GM18508 (cell line): Measurements from ENCODE around the gene ADRA2A.

Source experiments
- ATAC-seq: cut with Tn5 transposase; IDR thresholded peaks from one replicate; pipeline ENCODE4 v1.9.1; 2021; ENCODE audit warnings: moderate number of reproducible peaks; ENCODE audit not compliant: insufficient read depth, unreplicated experiment

The ADRA2A gene

GRCh38 chr10:111107846-111108245, 31.0 kb downstream of the ADRA2A start:
- ATAC-seq = no peak

GRCh38 chr10:111108441-111108840, 31.6 kb downstream of the ADRA2A start:
- no peak for ATAC-seq

- ATAC-seq = no peak
These were observed 32.8 kb downstream of the ADRA2A start for GRCh38 chr10:111109501-111110242.

DNA sequence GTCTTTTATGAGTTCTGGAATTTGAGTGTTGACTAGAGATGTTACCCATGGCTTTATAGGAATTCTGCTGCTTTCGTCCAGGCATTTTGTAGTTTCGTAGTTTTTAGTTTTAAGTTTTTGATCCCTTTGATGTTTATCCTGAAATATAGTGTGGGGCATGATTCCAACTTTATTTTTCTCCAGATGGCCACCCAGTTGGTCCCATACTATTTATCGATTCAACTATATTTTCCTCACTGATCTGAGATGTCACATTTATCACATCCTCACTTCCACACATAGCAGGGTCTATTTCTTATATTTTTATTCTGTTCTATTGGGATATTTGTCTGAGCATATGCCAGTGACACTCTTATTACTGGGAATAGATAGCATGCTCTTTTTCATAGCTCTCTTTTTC, 33.9 kb downstream of the ADRA2A start:
- ATAC-seq = no peak

- no peak for ATAC-seq
These were observed 35.5 kb downstream of the ADRA2A start for GRCh38 chr10:111112333-111112732.

GRCh38 chr10:111113238-111113960, 36.6 kb downstream of the ADRA2A start:
- ATAC-seq = no peak

- no peak for ATAC-seq
These were observed 37.3 kb downstream of the ADRA2A start for GRCh38 chr10:111113961-111114757.

GRCh38 chr10:111114758-111115500, 38.1 kb downstream of the ADRA2A start:
- no peak for ATAC-seq

DNA sequence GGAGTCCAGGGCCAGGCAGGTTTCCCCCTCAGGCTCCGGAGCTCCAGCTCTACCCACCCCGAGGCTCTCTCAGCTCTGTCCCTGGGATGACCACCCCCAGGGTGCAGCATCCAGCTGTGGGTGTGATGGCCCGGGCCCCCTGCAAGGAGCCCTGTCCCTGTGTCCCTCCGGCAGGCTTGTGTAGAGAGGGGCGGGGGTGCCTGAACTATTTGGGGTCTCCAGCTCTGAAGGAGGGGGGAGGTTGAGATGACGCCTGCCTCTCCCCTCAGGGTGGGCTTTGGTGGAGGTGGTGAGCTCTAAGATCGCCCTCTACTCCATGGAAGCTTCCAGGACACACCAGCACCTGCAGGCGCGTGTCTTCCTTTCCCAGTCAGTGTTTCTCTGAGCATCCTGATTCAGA, 39.4 kb downstream of the ADRA2A start:
- no peak for ATAC-seq

- ATAC-seq = no peak
These were observed 40.1 kb downstream of the ADRA2A start for GRCh38 chr10:111116762-111117445.

DNA sequence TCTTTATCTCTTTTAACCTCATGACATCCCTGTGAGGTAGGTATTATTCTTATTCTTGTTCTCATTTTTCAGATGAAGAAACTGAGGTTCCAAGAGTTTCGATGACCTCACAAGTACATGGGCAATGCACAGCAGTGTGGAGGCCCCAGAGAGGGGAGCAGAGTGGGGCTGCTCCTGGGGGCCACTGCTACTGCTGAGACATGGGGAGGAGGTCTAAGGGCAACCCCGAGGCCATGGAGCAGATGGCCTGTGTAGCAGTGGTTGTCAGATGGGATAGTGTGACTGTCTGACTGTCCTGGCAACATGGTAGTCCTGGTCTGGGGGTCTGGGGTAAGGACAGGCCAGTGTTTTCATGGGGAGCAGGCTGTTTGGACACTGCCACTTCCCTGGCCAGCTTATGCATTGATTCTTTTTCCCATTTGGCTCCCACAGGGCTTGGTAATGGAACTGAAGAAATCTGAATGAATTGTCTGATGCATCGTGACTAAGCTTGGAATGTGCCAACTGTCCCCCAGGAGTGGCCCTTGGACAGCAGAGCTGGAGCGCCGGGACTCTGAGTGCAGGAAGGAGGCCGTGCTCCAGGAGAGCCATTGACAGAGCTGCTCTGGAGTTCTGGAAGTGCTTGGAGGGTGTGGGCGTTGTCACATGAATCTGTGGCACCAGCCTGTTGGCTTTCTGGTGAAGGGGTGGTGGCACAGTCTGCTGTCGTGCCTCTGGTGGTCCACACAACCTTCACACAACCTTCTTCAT, 40.9 kb downstream of the ADRA2A start:
- no peak for ATAC-seq

DNA sequence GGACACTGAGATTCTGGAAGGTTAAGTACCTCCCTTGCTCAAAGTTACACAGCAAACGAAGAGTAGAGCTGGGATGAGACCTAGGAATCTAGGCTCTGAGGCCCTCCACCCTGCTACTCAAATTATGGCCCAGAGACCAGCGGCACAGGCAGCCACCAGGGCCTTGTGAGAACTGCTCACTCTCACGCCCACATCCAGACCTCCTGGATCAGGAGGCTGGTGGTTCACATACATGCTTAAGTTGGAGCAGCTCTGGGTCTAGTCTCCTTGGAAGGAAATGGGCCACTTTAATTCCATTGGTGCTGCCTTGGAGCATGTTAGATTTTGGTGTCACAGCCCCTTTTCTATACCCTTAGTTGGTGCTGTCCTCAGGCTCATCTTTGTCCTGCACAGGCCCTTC, 41.9 kb downstream of the ADRA2A start:
- no peak for ATAC-seq

DNA sequence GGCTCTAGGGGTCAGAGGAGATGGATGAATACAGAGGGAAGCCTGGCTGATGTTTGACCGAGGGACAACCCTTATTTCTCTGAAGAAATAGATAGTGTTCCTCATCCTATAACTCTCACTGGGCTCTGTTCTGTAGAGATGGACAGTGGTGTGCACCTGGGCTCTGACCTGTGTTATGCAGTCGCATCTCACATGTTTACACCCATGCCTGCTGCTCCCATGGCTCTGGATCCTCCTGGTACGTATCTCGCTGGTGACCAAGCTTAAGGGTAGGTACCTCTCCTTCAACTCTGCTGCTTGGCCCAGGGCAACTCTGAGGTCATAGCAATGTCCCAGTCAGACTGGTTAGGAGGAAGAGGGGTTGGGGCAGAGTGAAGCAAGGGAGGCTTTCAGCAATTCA, 42.8 kb downstream of the ADRA2A start:
- no peak for ATAC-seq

GRCh38 chr10:111122127-111122526, 45.3 kb downstream of the ADRA2A start:
- ATAC-seq = no peak

- ATAC-seq = no peak
These were observed 47.1 kb downstream of the ADRA2A start for GRCh38 chr10:111123883-111124282.

GRCh38 chr10:111125102-111125501, 48.3 kb downstream of the ADRA2A start:
- no peak for ATAC-seq

DNA sequence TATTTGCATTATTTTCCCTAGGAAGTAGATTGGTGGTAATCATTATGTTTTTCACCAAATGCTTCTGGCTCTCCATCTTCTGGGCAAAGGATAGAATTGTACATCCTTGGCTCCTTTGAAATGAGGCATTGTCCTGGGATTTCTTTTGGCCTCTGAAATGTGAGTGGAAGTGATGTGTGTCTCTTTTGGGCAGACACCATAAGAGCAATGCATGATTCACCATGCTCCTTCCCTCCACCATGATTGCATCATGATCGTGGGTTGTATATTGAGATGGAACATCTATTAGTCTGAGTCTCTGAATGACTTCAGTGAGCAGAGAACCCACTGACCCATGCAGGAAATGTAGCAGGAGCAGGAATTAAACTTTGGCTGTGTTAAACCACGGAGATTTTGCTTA, 49.2 kb downstream of the ADRA2A start:
- no peak for ATAC-seq

GRCh38 chr10:111127081-111127848, 50.4 kb downstream of the ADRA2A start:
- no peak for ATAC-seq
